K562 (cell line): ENCODE results near the gene ZNF512B. TPM values are rescaled to one million over a fixed set of nuclear protein-coding genes. Genes with fewer than 3 reads are reported as not detected.

Experiments
- ATAC-seq: fragments of 200-7000 bp; cut with Tn5 transposase; 3 replicates; pipeline ENCODE4 v1.9.1; 2020; ENCODE audit warnings: moderate library complexity
- BruUV-seq: library from RNA; stranded (reverse); fragments of 400-500 nt; replicated peaks from 2 replicates; lab custom pipeline; 2021; lab: Mats Ljungman, UMichigan
- CTCF ChIA-PET: fragments of 300-600 bp; formaldehyde crosslinking; extraction: SDS; loops from one replicate; lab custom pipeline; 2021; ENCODE audit warnings: low intra/inter-chr PET ratio; lab: Yijun Ruan, JAX
- POLR2A ChIA-PET: fragments of 300-600, 350-650 bp; sonication (Branson Sonifier 250); formaldehyde crosslinking; extraction: SDS; loops from one replicate; lab custom pipeline; 2021; ENCODE audit warnings: antibody characterized with exemption, inconsistent platforms; lab: Yijun Ruan, JAX
- DNase-seq, 4 experiments: peaks; one replicate each; pipeline versions ENCODE4 v3.0.0 to v3.0.0-alpha.2; 2011 to 2018; ENCODE audit warnings: low spot score in 3 of 4, mixed read lengths in 3 of 4; ENCODE audit errors: extremely low read depth in 1 of 4
- FAIRE-seq: peaks from 2 replicates; lab custom pipeline; 2011; peaks lifted over from hg19 to GRCh38; lab: Jason Lieb, UNC
- H2AFZ ChIP-seq: 2 replicates; pipeline ENCODE4 v1.6.0; 2011; ENCODE audit warnings: low read depth, low read length, control low read depth, inconsistent platforms
- H3K27ac ChIP-seq: fragments of 200-600 bp; 3 replicates; pipeline ENCODE4 v1.8.0; 2011; ENCODE audit warnings: low read depth, mild to moderate bottlenecking, control low read depth, inconsistent platforms, low read length, moderate library complexity, mixed read lengths; ENCODE audit errors: extremely low read depth
- H3K27me3 ChIP-seq, 2 experiments: fragments of 300-600 bp in 1 of 2; 2 replicates in 1 of 2; 3 replicates in 1 of 2; pipeline versions ENCODE4 v1.6.0 to v1.8.0; 2011; ENCODE audit warnings: inconsistent platforms in 2 of 2, low read length in 2 of 2, mild to moderate bottlenecking in 1 of 2, mixed read lengths in 1 of 2, moderate library complexity in 1 of 2; ENCODE audit not compliant: control insufficient read depth in 2 of 2, insufficient read depth in 2 of 2
- H3K36me3 ChIP-seq: fragments of 300-600 bp; 3 replicates; pipeline ENCODE4 v1.8.0; 2011; ENCODE audit warnings: mild to moderate bottlenecking, low read length, inconsistent platforms; ENCODE audit not compliant: control insufficient read depth, insufficient read depth
- H3K4me1 ChIP-seq, 2 experiments: fragments of 200-600 bp in 1 of 2; replicated peaks in 1 of 2; 2 replicates in 1 of 2; 3 replicates in 1 of 2; pipeline versions ENCODE4 v1.5.1 to v1.8.0; 2011; ENCODE audit warnings: inconsistent platforms in 2 of 2, low read length in 2 of 2, mild to moderate bottlenecking in 1 of 2, mixed read lengths in 1 of 2, moderate library complexity in 1 of 2; ENCODE audit not compliant: control insufficient read depth in 2 of 2, insufficient read depth in 2 of 2
- H3K4me2 ChIP-seq: 2 replicates; pipeline ENCODE4 v1.6.1; 2011; ENCODE audit warnings: low read length, control low read depth, inconsistent platforms, mixed read lengths; ENCODE audit not compliant: insufficient read depth
- H3K4me3 ChIP-seq: fragments of 200-600 bp; sonication (generic), shearing (Covaris generic); 2 replicates; pipeline ENCODE4 v1.5.1; 2016; ENCODE audit warnings: control low read depth, inconsistent platforms
- H3K79me2 ChIP-seq: fragments of 200-600 bp; 3 replicates; pipeline ENCODE4 v1.8.0; 2011; ENCODE audit warnings: low read length, inconsistent platforms; ENCODE audit not compliant: control insufficient read depth, insufficient read depth
- H3K9ac ChIP-seq, 2 experiments: 2 replicates each; pipeline versions ENCODE4 v1.6.0 to v1.6.1; 2011; ENCODE audit warnings: low read depth in 2 of 2, low read length in 2 of 2, control low read depth in 1 of 2, inconsistent platforms in 1 of 2, mild to moderate bottlenecking in 1 of 2, mixed read lengths in 1 of 2; ENCODE audit not compliant: insufficient read depth in 1 of 2
- H3K9me1 ChIP-seq: one replicate; pipeline ENCODE4 v1.6.0; 2011; ENCODE audit warnings: inconsistent platforms, mild to moderate bottlenecking, low read length, moderate library complexity; ENCODE audit not compliant: control insufficient read depth, insufficient read depth
- H3K9me3 ChIP-seq: replicated peaks from 2 replicates; pipeline ENCODE4 v1.5.1; 2011; ENCODE audit warnings: low read depth, low read length, inconsistent platforms; ENCODE audit not compliant: control insufficient read depth, insufficient read depth
- H4K20me1 ChIP-seq: replicated peaks from 2 replicates; pipeline ENCODE4 v1.6.1; 2011; ENCODE audit warnings: low read length, inconsistent platforms, mixed read lengths; ENCODE audit not compliant: control insufficient read depth, insufficient read depth
- BACH1 ChIP-seq: fragments of 200-800 bp; sonication (Bioruptor generic); IDR thresholded peaks from 2 replicates; pipeline ENCODE4 v1.6.1; 2016; ENCODE audit warnings: missing genetic modification characterization, missing compliant biosample characterization
- CBFB ChIP-seq: sonication (generic); formaldehyde crosslinking; IDR thresholded peaks from 2 replicates; pipeline ENCODE4 v1.4.0; 2020; ENCODE audit warnings: mild to moderate bottlenecking, missing genetic modification reagents
- CHD2 ChIP-seq: IDR thresholded peaks from 2 replicates; pipeline ENCODE4 v1.6.1; 2011; ENCODE audit warnings: low read depth, low read length
- ETV5 ChIP-seq: sonication (generic); formaldehyde crosslinking; IDR thresholded peaks from 2 replicates; pipeline ENCODE4 v1.4.0; 2020; ENCODE audit warnings: low read depth, mild to moderate bottlenecking, missing genetic modification reagents
- HNRNPH1 ChIP-seq: fragments of 200-400 bp; formaldehyde crosslinking; optimal IDR thresholded peaks from 2 replicates; pipeline ENCODE3; 2017; ENCODE audit warnings: low read depth, mild to moderate bottlenecking, low read length, moderate library complexity
- KLF13 ChIP-seq: fragments of 450-650 bp; IDR thresholded peaks from 2 replicates; pipeline ENCODE4 v1.6.1; 2016; ENCODE audit warnings: missing genetic modification characterization, low read depth, mild to moderate bottlenecking, missing compliant biosample characterization, moderate library complexity, borderline replicate concordance
- OTX1 ChIP-seq: fragments of 450-650 bp; formaldehyde crosslinking; IDR thresholded peaks from 2 replicates; pipeline ENCODE4 v1.4.0; 2022; ENCODE audit warnings: mild to moderate bottlenecking
- POLR2AphosphoS5 ChIP-seq: IDR thresholded peaks from 2 replicates; pipeline ENCODE4 v1.6.1; 2011; ENCODE audit warnings: mild to moderate bottlenecking, low read depth, low read length, moderate library complexity; ENCODE audit not compliant: control insufficient read depth, insufficient read depth
- RAD51 ChIP-seq: fragments of 450-650 bp; IDR thresholded peaks from 2 replicates; pipeline ENCODE4 v1.7.1; 2016; ENCODE audit warnings: low read depth, mild to moderate bottlenecking, borderline replicate concordance
- ZFX ChIP-seq: sonication (generic); formaldehyde crosslinking; IDR thresholded peaks from 2 replicates; pipeline ENCODE4 v1.8.0; 2022; ENCODE audit warnings: mild to moderate bottlenecking, missing genetic modification reagents, moderate library complexity
- ZNF12 ChIP-seq: sonication (generic); formaldehyde crosslinking; IDR thresholded peaks from 2 replicates; pipeline ENCODE4 v1.4.0; 2020; ENCODE audit warnings: mild to moderate bottlenecking, missing genetic modification reagents
- ZNF592 ChIP-seq: fragments of 450-650 bp; IDR thresholded peaks from 2 replicates; pipeline ENCODE4 v1.6.1; 2017; ENCODE audit warnings: antibody characterized with exemption, mild to moderate bottlenecking
- WGBS: fragments of 100-300 bp; shearing (Covaris generic); methylation state at CpG from one replicate; pipeline ENCODE4 v1.1.6; 2016; ENCODE audit warnings: low coverage, mixed read lengths; ENCODE audit not compliant: insufficient coverage; ENCODE audit errors: missing lambda C conversion rate; 5-methylcytosine and 5-hydroxymethylcytosine counted together
- in situ Hi-C: fragments of 300-500 bp; cut with MboI; formaldehyde crosslinking; loops from 4 replicates; pipeline ENCODE4 v1.15.0; 2018; ENCODE audit warnings: inconsistent platforms, mixed read lengths
- intact Hi-C: fragments of 100-400 bp; cut with micrococcal nuclease; formaldehyde crosslinking; loops from 2 replicates; pipeline ENCODE4 v1.14.2; 2022
- polyA plus RNA-seq, 8 experiments: library from polyadenylated mRNA; depleted of rRNA in 4 of 8; stranded (reverse) in 5 of 8; unstranded in 3 of 8; fragments of >200 nt; fragmentation: Nextera tagmentation in 2 of 8; fragmentation: Illumina TruSeq in 1 of 8; extraction: Ambion mirVana in 2 of 8; extraction: Trizol in 1 of 8; gene quantifications; 2 replicates each; pipeline versions ENCODE4 v1.2.1 to v1.2.3, GENCODE V29; 2011 to 2014; ENCODE audit warnings: inconsistent platforms in 1 of 8, missing spikeins in 1 of 8
- total RNA-seq, 7 experiments: library from RNA; depleted of rRNA in 6 of 7; stranded (reverse); fragments of >200 nt in 6 of 7; fragmentation: Illumina TruSeq in 2 of 7; extraction: Trizol in 2 of 7; gene quantifications; 2 replicates each; pipeline versions ENCODE4 v1.2.1 to v1.2.3, GENCODE V29; 2011 to 2021; ENCODE audit warnings: low replicate concordance in 1 of 7

Gene ZNF512B
- total and polyA plus RNA-seq, 9 of the 15 experiments (the other 6 are each of a cell fraction or from before 2014, with no cell fraction given): 0.01 to 27.8 (median 8.2) TPM

GRCh38 chr20:63959699-63960075 lies 10.0 kb downstream of the ZNF512B start:
- no peak overlapping the region for H2AFZ ChIP-seq
- ATAC-seq (no peak), DNase-seq (no peak), FAIRE-seq (no peak)
- CTCF ChIA-PET: interaction anchor here (0.6 kb wide), 1 partner anchor 11 kb away, joined by 3 read pairs; no protein-coding TSS in a partner anchor
- TF ChIP-seq HNRNPH1: no peak
- no peak for TF ChIP-seq BACH1
- TF ChIP-seq ETV5 (CRISPR knock-in tag): no peak
- TF ChIP-seq KLF13: no peak
- no peak for TF ChIP-seq CBFB (CRISPR knock-in tag)
- no peak for TF ChIP-seq OTX1 (CRISPR knock-in tag)
- TF ChIP-seq ZNF592: no peak
- TF ChIP-seq RAD51: no peak
- no peak for TF ChIP-seq POLR2AphosphoS5
- TF ChIP-seq ZFX (CRISPR knock-in tag): no peak
- TF ChIP-seq ZNF12 (CRISPR knock-in tag): no peak
- TF ChIP-seq CHD2: no peak
- in situ Hi-C loops: no loop called here
- peaks cover 16% of the 10 kb centered on the region for H3K79me2 ChIP-seq
- H3K9me3 ChIP-seq: no peaks in the 10 kb centered on the region
- H3K27ac ChIP-seq: no peak overlapping the region
- H3K36me3 ChIP-seq: peaks cover 59% of the 10 kb centered on the region; the same call in 2 of the 3 replicates
- intact Hi-C loops: loop anchor here (5.0 kb wide), 1 partner anchor 252 kb away; the partner anchor contains the start of genes ARFRP1 and ZGPAT
- 96% methylated on average over 13 of the region's 17 CpGs for WGBS
- no peak overlapping the region for H3K4me3 ChIP-seq
- POLR2A ChIA-PET: interaction anchor here (1.7 kb wide), 1 partner anchor 9 kb away, joined by 6 read pairs; no protein-coding TSS in a partner anchor
- H3K27me3 ChIP-seq: no peaks in the 10 kb centered on the region
- peaks cover under 1% of the 10 kb centered on the region; the same call in 1 of the 2 replicates for H4K20me1 ChIP-seq
- no peaks in the 10 kb centered on the region for H3K9me1 ChIP-seq
- H3K9ac ChIP-seq: peak overlapping the region in 1 of 2 experiments; percentile 89; a peak in 1 of 4 replicates
- BruUV-seq: no TSS peak
- peaks cover 9 to 67% of the 10 kb centered on the region in 2 experiments; a peak in 4 of 5 replicates for H3K4me1 ChIP-seq
- no peak overlapping the region for H3K4me2 ChIP-seq
